HUDEP-2 (cell line): ENCODE results near the gene CAMK1D.

Experiments
- DNase-seq, 76 experiments: peaks; one replicate each; lab custom pipeline; 2025; ENCODE audit not compliant: unreplicated experiment in 76 of 76; lab: John Stamatoyannopoulos, UW

CAMK1D gene

GRCh38 chr10:12638103-12638502, 288.8 kb downstream of the CAMK1D start:
- peak in 9 of 76 experiments; percentile 0 to 16 (median 5) for DNase-seq

- no peak for DNase-seq
Observed at GRCh38 chr10:12638781-12639180, 289.4 kb downstream of the CAMK1D start.

- no peak for DNase-seq
Observed at GRCh38 chr10:12639996-12640944, 290.9 kb downstream of the CAMK1D start.

- DNase-seq, result no peak
Observed at GRCh38 chr10:12642036-12642435, 292.7 kb downstream of the CAMK1D start.

GRCh38 chr10:12643279-12643678, 293.9 kb downstream of the CAMK1D start:
- no peak for DNase-seq

- no peak for DNase-seq
Observed at GRCh38 chr10:12644380-12645144, 295.2 kb downstream of the CAMK1D start.

- no peak for DNase-seq
Observed at GRCh38 chr10:12645449-12645848, 296.1 kb downstream of the CAMK1D start.

GRCh38 chr10:12649012-12649584, 299.8 kb downstream of the CAMK1D start:
- no peak for DNase-seq

- DNase-seq, result no peak
Observed at GRCh38 chr10:12650122-12650521, 300.8 kb downstream of the CAMK1D start.

GRCh38 chr10:12650538-12651298, 301.4 kb downstream of the CAMK1D start:
- DNase-seq, result no peak

- no peak for DNase-seq
Observed at GRCh38 chr10:12655940-12656339, 306.6 kb downstream of the CAMK1D start.

- peak in 21 of 76 experiments; percentile 1 to 53 (median 21) for DNase-seq
Observed at GRCh38 chr10:12656518-12657142, 307.3 kb downstream of the CAMK1D start.

GRCh38 chr10:12657489-12657888, 308.1 kb downstream of the CAMK1D start:
- DNase-seq, result no peak

GRCh38 chr10:12658526-12658925, 309.2 kb downstream of the CAMK1D start:
- DNase-seq, result no peak

- DNase-seq, result no peak
Observed at GRCh38 chr10:12659706-12660105, 310.4 kb downstream of the CAMK1D start.

- no peak for DNase-seq
Observed at GRCh38 chr10:12660812-12661211, 311.5 kb downstream of the CAMK1D start.

- DNase-seq, result no peak
Observed at GRCh38 chr10:12661671-12662070, 312.3 kb downstream of the CAMK1D start.

- no peak for DNase-seq
Observed at GRCh38 chr10:12663863-12664262, 314.5 kb downstream of the CAMK1D start.

- DNase-seq, result no peak
Observed at GRCh38 chr10:12665501-12665900, 316.2 kb downstream of the CAMK1D start.

- DNase-seq, result no peak
Observed at GRCh38 chr10:12667052-12667451, 317.7 kb downstream of the CAMK1D start.
